Mesenchymal stem cell (in vitro differentiated cells and primary cell): Measurements from ENCODE around the gene ACAN.

Source experiments
- DNase-seq: peaks from one replicate; pipeline ENCODE4 v3.0.0-alpha.2; 2013
- H2AFZ ChIP-seq: one replicate; pipeline ENCODE4 v1.6.1; 2013; ENCODE audit warnings: low read depth, mild to moderate bottlenecking, control low read depth, inconsistent platforms, low read length, moderate library complexity
- H2AK5ac ChIP-seq: 2 replicates; pipeline ENCODE4 v1.6.1; 2013; ENCODE audit warnings: low read length, moderate library complexity, mild to moderate bottlenecking, inconsistent platforms; ENCODE audit not compliant: severe bottlenecking
- H2BK120ac ChIP-seq: one replicate; pipeline ENCODE4 v1.6.1; 2013; ENCODE audit warnings: low read depth, mild to moderate bottlenecking, inconsistent platforms, low read length, moderate library complexity
- H2BK12ac ChIP-seq, 2 experiments: one replicate each; pipeline ENCODE4 v1.6.1; 2013; ENCODE audit warnings: inconsistent platforms in 2 of 2, low read length in 2 of 2, mild to moderate bottlenecking in 2 of 2, moderate library complexity in 2 of 2, control low read depth in 1 of 2
- H2BK15ac ChIP-seq: one replicate; pipeline ENCODE4 v1.6.1; 2013; ENCODE audit warnings: mild to moderate bottlenecking, low read depth, inconsistent platforms; ENCODE audit not compliant: poor library complexity, severe bottlenecking
- H2BK5ac ChIP-seq: 2 replicates; pipeline ENCODE4 v1.6.1; 2013; ENCODE audit warnings: low read depth, mild to moderate bottlenecking, low read length, control low read depth, inconsistent platforms; ENCODE audit not compliant: poor library complexity, severe bottlenecking
- H3K14ac ChIP-seq, 2 experiments: one replicate each; pipeline ENCODE4 v1.6.1; 2013; ENCODE audit warnings: inconsistent platforms in 2 of 2, low read length in 2 of 2, control low read depth in 1 of 2, mild to moderate bottlenecking in 1 of 2, moderate library complexity in 1 of 2
- H3K18ac ChIP-seq, 2 experiments: one replicate each; pipeline ENCODE4 v1.6.1; 2013; ENCODE audit warnings: inconsistent platforms in 2 of 2, low read length in 2 of 2, control low read depth in 1 of 2, low read depth in 1 of 2, mild to moderate bottlenecking in 1 of 2
- H3K23ac ChIP-seq, 2 experiments: one replicate each; pipeline ENCODE4 v1.6.1; 2013; ENCODE audit warnings: inconsistent platforms in 2 of 2, low read length in 2 of 2, mild to moderate bottlenecking in 2 of 2, moderate library complexity in 2 of 2, control low read depth in 1 of 2
- H3K27ac ChIP-seq: 2 replicates; pipeline ENCODE4 v1.5.1; 2013; ENCODE audit warnings: mild to moderate bottlenecking, moderate library complexity, low read length, control low read depth, inconsistent platforms; ENCODE audit not compliant: poor library complexity, severe bottlenecking
- H3K27me3 ChIP-seq, 2 experiments: 2 replicates each; pipeline versions ENCODE4 v1.6.1 to v1.7.0; 2013; ENCODE audit warnings: low read length in 2 of 2, mild to moderate bottlenecking in 2 of 2, moderate library complexity in 2 of 2, control low read depth in 1 of 2, inconsistent platforms in 1 of 2; ENCODE audit not compliant: control insufficient read depth in 1 of 2, insufficient read depth in 1 of 2
- H3K36me3 ChIP-seq, 2 experiments: 2 replicates each; pipeline versions ENCODE4 v1.6.1 to v1.7.0; 2013; ENCODE audit warnings: low read length in 2 of 2, control low read depth in 1 of 2, inconsistent platforms in 1 of 2, low read depth in 1 of 2, mild to moderate bottlenecking in 1 of 2; ENCODE audit not compliant: insufficient read depth in 2 of 2, control insufficient read depth in 1 of 2
- H3K4ac ChIP-seq, 2 experiments: one replicate each; pipeline ENCODE4 v1.6.1; 2013; ENCODE audit warnings: inconsistent platforms in 2 of 2, low read length in 2 of 2, mild to moderate bottlenecking in 2 of 2, moderate library complexity in 2 of 2, control low read depth in 1 of 2, low read depth in 1 of 2
- H3K4me1 ChIP-seq: 2 replicates; pipeline ENCODE4 v1.6.1; 2013; ENCODE audit warnings: low read depth, low read length, control low read depth; ENCODE audit not compliant: control insufficient read depth, insufficient read depth
- H3K4me2 ChIP-seq: 2 replicates; pipeline ENCODE4 v1.6.1; 2013; ENCODE audit warnings: low read length, mild to moderate bottlenecking, inconsistent platforms; ENCODE audit not compliant: poor library complexity, severe bottlenecking
- H3K4me3 ChIP-seq, 2 experiments: 2 replicates each; pipeline versions ENCODE4 v1.5.1 to v1.7.0; 2013; ENCODE audit warnings: low read length in 2 of 2, mild to moderate bottlenecking in 2 of 2, control low read depth in 1 of 2, low read depth in 1 of 2; ENCODE audit not compliant: insufficient read depth in 1 of 2
- H3K79me1 ChIP-seq: replicated peaks from 2 replicates; pipeline ENCODE4 v1.6.1; 2013; ENCODE audit warnings: mild to moderate bottlenecking, control low read depth, low read length, inconsistent platforms; ENCODE audit not compliant: poor library complexity, severe bottlenecking
- H3K9ac ChIP-seq: 2 replicates; pipeline ENCODE4 v1.7.0; 2013; ENCODE audit warnings: mild to moderate bottlenecking, low read length, moderate library complexity
- H3K9me3 ChIP-seq: 2 replicates; pipeline ENCODE4 v1.7.0; 2013; ENCODE audit warnings: mild to moderate bottlenecking, low read length; ENCODE audit not compliant: control insufficient read depth
- H4K8ac ChIP-seq: one replicate; pipeline ENCODE4 v1.6.1; 2013; ENCODE audit warnings: inconsistent platforms, mild to moderate bottlenecking, low read length, moderate library complexity
- H4K91ac ChIP-seq: one replicate; pipeline ENCODE4 v1.6.1; 2013; ENCODE audit warnings: mild to moderate bottlenecking, low read length, inconsistent platforms
- WGBS: methylation state at CpG from one replicate; pipeline ENCODE4 v1.1.7; 2013; ENCODE audit warnings: mixed read lengths; 5-methylcytosine and 5-hydroxymethylcytosine counted together

The ACAN gene

DNA sequence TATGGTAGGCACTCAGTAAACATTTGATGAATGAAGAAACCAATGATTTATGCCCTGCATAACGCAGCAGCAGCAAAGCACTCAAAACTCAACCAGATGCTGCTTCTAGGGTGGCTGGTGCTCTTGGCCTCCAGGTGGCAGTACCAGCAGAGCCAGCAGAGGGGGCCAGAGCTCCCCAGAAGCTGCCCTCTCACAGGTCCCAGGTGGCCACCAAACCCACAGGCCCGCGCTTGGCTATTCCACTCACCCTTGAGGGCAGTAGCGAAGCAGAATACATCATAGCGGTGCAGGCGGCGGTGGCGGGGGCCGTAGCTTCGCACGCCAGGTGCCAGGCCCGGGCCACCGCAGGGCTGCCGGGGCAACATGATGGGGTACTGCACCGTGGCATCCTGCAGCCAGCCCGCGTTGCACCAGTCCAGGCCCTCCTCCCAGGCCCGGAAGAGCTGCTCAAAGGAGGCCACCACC lies 75.5 kb downstream of the ACAN start:
- Histone ChIP-seq H2AK5ac (no peak overlapping the region), H3K79me1 (no peaks in the 10 kb centered on the region), H3K18ac (no peak overlapping the region), H3K23ac (no peak overlapping the region), H3K14ac (no peak overlapping the region), H3K9me3 (no peaks in the 10 kb centered on the region), H2BK120ac (no peak overlapping the region), H2AFZ (no peak overlapping the region), H3K4me1 (peaks cover 5% of the 10 kb centered on the region), H3K4me3 (no peak overlapping the region), H3K36me3 (no peaks in the 10 kb centered on the region), H2BK15ac (no peak overlapping the region), H2BK12ac (peak overlapping the region in 1 of 2 experiments; percentile 21), H3K27me3 (peaks cover 8 to 12% of the 10 kb centered on the region in 2 experiments), H3K27ac (no peak overlapping the region), H3K4ac (no peak overlapping the region), H4K8ac (no peak overlapping the region), H3K9ac (no peak overlapping the region), H2BK5ac (no peak overlapping the region), H3K4me2 (no peak overlapping the region), H4K91ac (no peak overlapping the region)
- 70% methylated on average over 18 of the region's 18 CpGs for WGBS
- peak; percentile 48 for DNase-seq

DNA sequence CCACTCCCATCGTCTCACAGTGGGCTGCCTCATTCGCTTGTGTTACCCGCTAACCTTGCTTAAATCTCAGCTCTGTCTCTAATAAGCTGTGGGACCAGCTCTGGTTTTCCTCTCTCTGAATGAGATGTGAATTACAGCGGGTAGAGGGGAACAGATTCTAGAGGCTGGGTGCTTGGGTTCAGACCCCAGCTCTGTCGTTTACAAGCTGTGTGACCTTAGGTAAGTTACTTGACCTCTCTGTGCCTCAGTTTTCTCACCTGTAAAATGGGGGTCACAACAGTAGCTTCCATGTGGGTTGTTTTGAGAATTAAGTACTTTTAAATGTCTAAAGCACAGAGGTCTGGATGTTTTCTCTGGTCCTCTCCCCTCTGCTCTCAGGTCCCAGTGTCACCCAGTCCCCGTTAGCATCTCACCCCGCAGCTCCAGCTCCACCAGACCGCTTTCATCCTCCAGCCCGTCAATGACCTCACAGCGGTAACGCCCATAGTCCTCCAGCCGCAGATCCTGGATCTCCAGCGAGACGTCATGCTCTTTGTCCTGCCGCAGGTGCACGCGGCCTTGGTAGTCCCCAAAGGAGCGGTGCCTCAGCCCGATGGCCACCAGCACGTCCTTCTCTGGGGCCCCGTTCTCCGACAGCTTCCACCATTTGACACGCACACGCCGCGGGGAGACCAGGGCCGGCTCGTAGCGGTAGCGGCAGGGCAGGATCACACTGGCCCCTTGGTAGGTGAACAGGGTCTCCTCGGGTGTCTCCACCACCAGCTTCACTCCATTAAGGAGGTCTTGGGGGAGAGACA lies 77.9 kb downstream of the ACAN start:
- Histone ChIP-seq H3K9me3 (no peaks in the 10 kb centered on the region), H3K14ac (no peak overlapping the region), H3K23ac (no peak overlapping the region), H2BK120ac (no peak overlapping the region), H3K18ac (no peak overlapping the region), H3K9ac (no peak overlapping the region), H2BK5ac (no peak overlapping the region), H2AFZ (no peak overlapping the region), H3K4me2 (no peak overlapping the region), H2AK5ac (no peak overlapping the region), H3K4me3 (no peak overlapping the region), H3K27ac (no peak overlapping the region), H3K4me1 (peaks cover 5% of the 10 kb centered on the region), H3K27me3 (no peaks in the 10 kb centered on the region), H3K79me1 (no peaks in the 10 kb centered on the region), H4K8ac (no peak overlapping the region), H4K91ac (no peak overlapping the region), H2BK15ac (no peak overlapping the region), H2BK12ac (no peak overlapping the region), H3K36me3 (no peaks in the 10 kb centered on the region), H3K4ac (no peak overlapping the region)
- DNase-seq: no peak
- WGBS: 98% methylated on average over 31 of the region's 31 CpGs

- no peak for DNase-seq
- no peak overlapping the region for H2BK5ac ChIP-seq
- H3K18ac ChIP-seq: no peak overlapping the region
Observed at GRCh38 chr15:88881775-88882174, 78.5 kb downstream of the ACAN start.

DNA sequence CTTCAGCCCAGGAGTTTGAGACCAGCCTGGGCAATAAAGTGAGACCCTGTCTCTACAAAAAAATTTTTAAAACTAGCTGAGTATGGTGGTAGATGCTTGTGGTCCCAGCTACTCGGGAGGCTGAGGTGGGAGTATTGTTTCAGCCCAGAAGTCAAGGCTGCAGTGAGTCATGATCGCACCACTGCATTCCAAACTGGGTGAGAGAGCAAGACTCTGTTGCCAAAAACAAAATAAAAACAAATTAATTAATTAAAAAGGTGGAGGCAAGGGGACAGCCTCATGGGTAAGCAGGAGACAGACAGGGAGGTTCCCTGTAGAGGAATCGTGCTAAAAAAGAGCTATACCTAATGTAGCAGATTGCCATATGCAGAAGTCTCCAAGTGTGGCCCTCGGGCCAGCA lies 79.5 kb downstream of the ACAN start:
- no peaks in the 10 kb centered on the region for H3K27me3 ChIP-seq
- no peak overlapping the region for H2BK12ac ChIP-seq
- 65% methylated on average over 3 of the region's 4 CpGs for whole genome bisulfite sequencing
- H3K14ac ChIP-seq: no peak overlapping the region
- no peak overlapping the region for H2AFZ ChIP-seq
- no peak overlapping the region for H2BK5ac ChIP-seq
- H3K18ac ChIP-seq: no peak overlapping the region
- no peak overlapping the region for H3K4me2 ChIP-seq
- no peak overlapping the region for H4K8ac ChIP-seq
- H3K27ac ChIP-seq: no peak overlapping the region
- no peaks in the 10 kb centered on the region for H3K79me1 ChIP-seq
- H4K91ac ChIP-seq: no peak overlapping the region
- no peak overlapping the region for H2BK120ac ChIP-seq
- H3K9me3 ChIP-seq: no peaks in the 10 kb centered on the region
- H3K4me3 ChIP-seq: no peak overlapping the region
- H3K4ac ChIP-seq: no peak overlapping the region
- H2AK5ac ChIP-seq: no peak overlapping the region
- no peaks in the 10 kb centered on the region for H3K36me3 ChIP-seq
- H3K4me1 ChIP-seq: peaks cover 5% of the 10 kb centered on the region
- no peak overlapping the region for H2BK15ac ChIP-seq
- H3K9ac ChIP-seq: no peak overlapping the region
- H3K23ac ChIP-seq: peak overlapping the region in 1 of 2 experiments; percentile 19
- DNase-seq: peak; percentile 24

More at GRCh38 chr15:88881775-88882174, 78.5 kb downstream of the ACAN start:
- H2AFZ ChIP-seq: no peak overlapping the region
- H3K4me3 ChIP-seq: no peak overlapping the region
- no peak overlapping the region for H2BK120ac ChIP-seq
- no peak overlapping the region for H3K4ac ChIP-seq
- H3K27ac ChIP-seq: no peak overlapping the region
- peak overlapping the region in 1 of 2 experiments; percentile 36 for H3K14ac ChIP-seq
- peaks cover 5% of the 10 kb centered on the region for H3K4me1 ChIP-seq
- no peaks in the 10 kb centered on the region for H3K79me1 ChIP-seq
- H3K27me3 ChIP-seq: no peaks in the 10 kb centered on the region
- H3K23ac ChIP-seq: no peak overlapping the region
- 96% methylated on average over 3 of the region's 3 CpGs for WGBS
- H4K8ac ChIP-seq: no peak overlapping the region
- no peak overlapping the region for H4K91ac ChIP-seq
- H2BK15ac ChIP-seq: no peak overlapping the region
- H3K36me3 ChIP-seq: no peaks in the 10 kb centered on the region
- no peak overlapping the region for H2BK12ac ChIP-seq
- H3K9ac ChIP-seq: no peak overlapping the region
- H3K4me2 ChIP-seq: no peak overlapping the region
- no peak overlapping the region for H2AK5ac ChIP-seq
- no peaks in the 10 kb centered on the region for H3K9me3 ChIP-seq
